NT2/D1 (cell line): ENCODE measurements around the gene TPGS1.

Experiments
- DNase-seq: peaks from one replicate; pipeline ENCODE4 v3.0.0-alpha.2; 2011; ENCODE audit warnings: low read depth, low spot score
- H3K27me3 ChIP-seq: 2 replicates; pipeline ENCODE4 v1.6.0; 2011; ENCODE audit warnings: mild to moderate bottlenecking; ENCODE audit not compliant: insufficient read length, insufficient read depth
- H3K36me3 ChIP-seq: 2 replicates; pipeline ENCODE4 v1.6.1; 2011; ENCODE audit warnings: mild to moderate bottlenecking, low read length, mixed read lengths; ENCODE audit not compliant: insufficient read depth, insufficient read length
- H3K4me1 ChIP-seq: 2 replicates; pipeline ENCODE4 v1.5.1; 2011; ENCODE audit not compliant: insufficient read depth, insufficient read length
- H3K4me3 ChIP-seq: 2 replicates; pipeline ENCODE4 v1.5.1; 2011; ENCODE audit warnings: low read depth; ENCODE audit not compliant: insufficient read length
- H3K9ac ChIP-seq: 2 replicates; pipeline ENCODE4 v1.6.0; 2011; ENCODE audit warnings: low read depth; ENCODE audit not compliant: insufficient read length
- H3K9me3 ChIP-seq: 2 replicates; pipeline ENCODE4 v1.5.1; 2011; ENCODE audit warnings: mild to moderate bottlenecking, low read length; ENCODE audit not compliant: insufficient read depth
- SUZ12 ChIP-seq: IDR thresholded peaks from 2 replicates; pipeline ENCODE4 v1.6.1; 2011; ENCODE audit not compliant: insufficient read length, insufficient read depth; ENCODE audit errors: extremely low read depth
- YY1 ChIP-seq: IDR thresholded peaks from 2 replicates; pipeline ENCODE4 v1.6.1; 2011; ENCODE audit not compliant: insufficient read length, insufficient read depth
- ZNF274 ChIP-seq: IDR thresholded peaks from 2 replicates; pipeline ENCODE4 v1.6.1; 2011; ENCODE audit warnings: mild to moderate bottlenecking, low read depth, low read length

Gene TPGS1

DNA sequence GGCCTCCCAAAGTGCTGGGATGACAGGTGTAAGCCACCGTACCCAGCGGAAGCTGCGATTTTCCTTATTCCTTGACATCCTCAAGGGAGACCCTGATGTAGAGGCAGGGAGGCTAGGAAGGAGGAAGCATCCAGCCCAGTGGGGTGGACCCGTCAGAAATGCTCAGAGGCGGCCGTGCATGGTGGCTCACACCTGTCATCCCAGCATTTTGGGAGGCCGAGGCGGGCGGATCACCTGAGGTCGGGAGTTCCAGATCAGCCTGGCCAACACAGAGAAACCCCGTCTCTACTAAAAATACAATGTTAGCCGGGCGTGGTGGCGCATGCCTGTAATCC lies 48.1 kb downstream of the TPGS1 start:
- Histone ChIP-seq H3K9ac (peak overlapping the region; percentile 32), H3K4me3 (no peak overlapping the region), H3K27me3 (no peaks in the 10 kb centered on the region), H3K4me1 (peaks cover 19% of the 10 kb centered on the region), H3K36me3 (no peaks in the 10 kb centered on the region), H3K9me3 (no peaks in the 10 kb centered on the region)
- no peak for DNase-seq
- TF ChIP-seq ZNF274 (no peak), YY1 (no peak), SUZ12 (no peak)

DNA sequence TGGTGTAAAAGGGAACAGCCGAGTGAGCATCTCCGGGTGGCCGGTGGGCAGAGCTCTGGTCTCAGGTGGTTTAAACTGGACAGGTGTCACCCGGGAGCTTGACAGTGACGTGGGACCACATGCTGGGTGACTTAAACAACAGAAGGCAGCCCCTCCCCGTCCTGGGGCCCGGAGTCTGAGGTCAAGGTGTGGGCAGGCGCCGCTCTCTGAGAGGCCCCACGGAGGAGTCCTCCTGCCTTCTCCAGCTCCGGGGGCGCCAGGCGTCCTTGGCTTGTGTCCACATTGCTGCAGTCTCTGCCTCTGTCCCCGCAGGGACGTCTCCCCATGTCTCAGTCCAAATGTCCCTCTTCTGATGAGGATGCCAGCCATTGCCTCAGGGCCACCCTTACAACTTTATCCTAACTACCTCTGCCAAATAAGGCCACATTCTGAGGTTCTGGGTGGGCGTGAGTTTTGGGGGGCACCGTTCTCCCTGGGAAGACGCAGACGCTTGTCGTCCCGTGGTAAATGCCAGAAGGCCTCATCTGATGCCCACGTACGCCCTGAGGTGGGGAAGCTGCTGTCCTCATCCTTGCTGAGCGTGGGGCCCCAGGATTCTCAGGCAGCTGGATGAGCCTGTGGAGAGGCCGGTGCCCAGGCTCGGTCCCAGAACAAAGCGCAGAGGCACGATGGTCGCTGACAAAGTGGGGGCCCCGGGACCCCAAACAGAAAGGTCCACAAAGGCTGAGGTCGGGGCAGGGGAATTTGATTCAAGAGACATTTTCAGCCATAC lies 49.5 kb downstream of the TPGS1 start:
- Histone ChIP-seq H3K9ac (no peak overlapping the region), H3K9me3 (peaks cover 7% of the 10 kb centered on the region; the same call in 1 of the 2 replicates), H3K27me3 (no peaks in the 10 kb centered on the region), H3K36me3 (no peaks in the 10 kb centered on the region), H3K4me3 (no peak overlapping the region), H3K4me1 (peaks cover 15% of the 10 kb centered on the region)
- no peak for DNase-seq
- TF ChIP-seq ZNF274: no peak
- no peak for TF ChIP-seq YY1
- TF ChIP-seq SUZ12: no peak

DNA sequence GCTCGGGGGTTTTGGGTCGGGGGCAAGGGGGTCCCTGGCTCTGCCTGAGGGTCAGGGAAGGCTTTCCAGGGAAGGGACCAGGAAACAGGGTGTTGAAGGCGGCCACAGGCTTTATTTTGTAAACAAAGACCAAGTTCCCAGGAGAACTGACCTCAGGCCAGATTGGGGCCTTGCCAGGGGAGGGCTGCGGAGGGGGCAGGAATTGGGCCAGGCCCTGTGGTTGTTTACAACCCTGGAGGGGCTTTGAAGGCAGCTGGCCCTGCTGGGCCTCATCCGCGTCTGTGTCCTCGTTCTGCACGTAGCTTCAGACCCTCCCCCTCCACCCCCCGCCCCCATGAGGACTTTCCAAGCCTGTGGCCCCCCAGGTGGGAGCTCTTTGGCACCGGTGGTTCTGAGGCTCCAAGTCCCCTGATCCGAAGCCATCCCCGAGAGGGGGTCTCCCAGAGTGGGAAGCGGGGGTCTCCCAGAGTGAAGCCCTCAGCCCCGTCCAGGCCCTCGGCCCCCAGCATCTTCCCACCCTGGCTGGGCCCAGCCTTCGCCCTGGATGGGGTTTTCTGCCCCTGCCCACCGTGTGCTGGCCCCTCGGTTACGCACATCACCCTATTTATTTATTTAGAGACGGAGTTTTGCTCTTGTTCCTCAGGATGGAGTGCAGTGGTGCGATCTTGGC lies 51.6 kb downstream of the TPGS1 start:
- TF ChIP-seq SUZ12 (no peak), ZNF274 (no peak), YY1 (no peak)
- Histone ChIP-seq H3K9ac (peak overlapping the region; percentile 59), H3K36me3 (no peaks in the 10 kb centered on the region), H3K27me3 (no peaks in the 10 kb centered on the region), H3K4me3 (no peak overlapping the region), H3K4me1 (peaks cover 17% of the 10 kb centered on the region), H3K9me3 (peaks cover 7% of the 10 kb centered on the region; the same call in 1 of the 2 replicates)
- DNase-seq: no peak

DNA sequence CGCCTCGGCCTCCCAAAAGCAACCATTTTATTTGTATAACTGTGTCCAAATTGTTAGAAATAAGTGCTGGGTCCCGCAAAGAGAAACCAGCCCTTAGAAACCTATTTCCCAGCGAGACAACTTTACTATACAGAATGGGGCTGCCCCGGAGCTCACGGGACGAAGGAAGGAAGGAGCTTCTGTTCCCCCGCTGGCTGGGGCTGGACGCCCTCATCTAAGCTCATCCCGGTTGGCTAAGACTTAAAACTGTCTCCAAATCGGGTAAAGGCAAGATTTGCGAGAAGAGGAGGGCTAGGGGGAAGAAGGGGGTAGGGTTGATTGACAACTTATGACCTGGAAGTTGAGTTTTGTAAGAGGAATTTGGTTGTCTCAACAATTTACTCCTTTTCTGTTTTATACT lies 52.8 kb downstream of the TPGS1 start:
- H3K9ac ChIP-seq: no peak overlapping the region
- no peak for DNase-seq
- peaks cover 15% of the 10 kb centered on the region for H3K4me1 ChIP-seq
- no peaks in the 10 kb centered on the region for H3K27me3 ChIP-seq
- no peak overlapping the region for H3K4me3 ChIP-seq
- TF ChIP-seq SUZ12: no peak
- no peak for TF ChIP-seq ZNF274
- no peak for TF ChIP-seq YY1
- peaks cover 7% of the 10 kb centered on the region; the same call in 1 of the 2 replicates for H3K9me3 ChIP-seq
- H3K36me3 ChIP-seq: no peaks in the 10 kb centered on the region

DNA sequence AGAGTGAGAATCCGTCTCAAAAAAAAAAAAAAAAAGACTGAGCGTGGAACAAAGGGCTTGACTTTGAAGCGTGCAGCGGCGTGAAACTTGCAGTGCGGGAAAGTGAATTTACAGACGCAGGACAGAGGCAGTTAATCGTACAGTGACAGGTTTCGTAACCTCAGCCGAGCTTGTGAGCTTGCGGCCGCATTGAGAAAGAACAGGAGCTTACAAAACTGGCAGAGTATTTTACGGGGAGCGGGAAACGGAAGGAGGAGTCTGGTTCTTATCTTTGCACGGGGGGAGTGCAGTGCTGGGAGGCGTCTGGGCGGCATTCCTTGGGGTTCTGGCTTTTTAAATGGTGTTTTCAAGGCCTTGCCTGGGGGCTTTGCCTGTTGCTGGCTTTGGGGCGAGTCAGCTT lies 59.1 kb downstream of the TPGS1 start:
- no peak for DNase-seq
- TF ChIP-seq ZNF274 (no peak), YY1 (no peak), SUZ12 (no peak)
- Histone ChIP-seq H3K9me3 (peaks cover 3% of the 10 kb centered on the region; the same call in 1 of the 2 replicates), H3K4me1 (peaks cover 6% of the 10 kb centered on the region), H3K36me3 (no peaks in the 10 kb centered on the region), H3K27me3 (peaks cover 5% of the 10 kb centered on the region), H3K9ac (peak overlapping the region; percentile 42), H3K4me3 (no peak overlapping the region)

DNA sequence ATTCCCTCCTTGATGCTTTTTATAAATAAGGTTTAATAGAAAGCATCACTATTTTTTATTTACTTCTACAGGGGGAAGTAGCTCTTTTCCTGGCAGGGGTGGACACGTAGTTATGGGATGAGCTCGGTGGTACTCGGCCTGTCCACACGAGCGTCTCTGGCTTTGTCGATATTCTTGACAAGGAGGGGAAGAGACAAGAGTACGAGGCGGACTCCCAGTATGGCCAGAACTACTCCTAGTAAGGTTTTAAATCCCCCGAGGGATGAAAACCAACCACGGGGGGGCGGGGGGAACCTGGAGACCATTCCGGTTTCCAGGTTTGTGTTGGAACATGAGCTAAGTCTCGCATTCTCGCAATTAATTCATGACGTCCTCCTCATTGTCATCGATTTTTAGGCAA lies 59.5 kb downstream of the TPGS1 start:
- Histone ChIP-seq H3K36me3 (no peaks in the 10 kb centered on the region), H3K4me3 (no peak overlapping the region), H3K9me3 (no peaks in the 10 kb centered on the region; the same call in 1 of the 2 replicates), H3K27me3 (peaks cover 6% of the 10 kb centered on the region), H3K4me1 (peaks cover 6% of the 10 kb centered on the region), H3K9ac (no peak overlapping the region)
- no peak for DNase-seq
- TF ChIP-seq SUZ12 (no peak), YY1 (no peak), ZNF274 (no peak)

DNA sequence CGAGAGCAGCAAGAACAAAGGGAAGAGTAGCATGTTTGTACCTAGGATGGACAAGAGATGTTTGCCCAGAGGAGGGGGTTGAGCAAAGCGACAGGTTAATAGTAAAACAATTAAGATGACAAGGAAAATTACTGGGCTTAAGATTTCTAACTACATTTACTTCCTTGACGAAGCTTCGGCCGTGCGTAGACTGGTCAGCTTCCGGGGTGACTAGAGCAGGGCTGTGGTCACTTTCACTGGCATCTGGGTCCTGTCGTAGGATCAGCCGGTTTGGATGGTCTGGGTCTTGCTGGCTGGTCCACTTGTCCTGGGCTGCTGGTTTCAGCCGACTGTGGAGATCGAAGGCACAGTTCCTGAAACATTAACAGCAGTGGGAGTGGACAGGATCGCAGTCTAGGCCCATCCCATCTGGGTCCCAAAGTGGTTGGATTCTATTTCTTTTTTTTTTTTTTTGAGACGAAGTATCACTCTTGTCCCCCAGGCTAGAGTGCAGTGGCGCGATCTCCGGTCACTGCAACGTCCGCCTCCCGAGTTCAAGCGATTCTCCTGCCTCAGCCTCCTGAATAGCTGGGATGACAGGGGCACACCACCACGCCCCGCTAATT lies 60.1 kb downstream of the TPGS1 start:
- no peak for DNase-seq
- no peaks in the 10 kb centered on the region for H3K36me3 ChIP-seq
- H3K4me3 ChIP-seq: no peak overlapping the region
- peaks cover 6% of the 10 kb centered on the region for H3K27me3 ChIP-seq
- no peak for TF ChIP-seq ZNF274
- TF ChIP-seq YY1: no peak
- TF ChIP-seq SUZ12: no peak
- peaks cover 5% of the 10 kb centered on the region for H3K4me1 ChIP-seq
- no peaks in the 10 kb centered on the region; the same call in 1 of the 2 replicates for H3K9me3 ChIP-seq
- no peak overlapping the region for H3K9ac ChIP-seq
